Measurements from ENCODE around the gene NRIP1. TPM values are rescaled to one million over a fixed set of nuclear protein-coding genes. Genes with fewer than 3 reads are reported as not detected.

The NRIP1 gene
- total RNA-seq, 1 donor from 2014 or later = 45.9 TPM

DNA sequence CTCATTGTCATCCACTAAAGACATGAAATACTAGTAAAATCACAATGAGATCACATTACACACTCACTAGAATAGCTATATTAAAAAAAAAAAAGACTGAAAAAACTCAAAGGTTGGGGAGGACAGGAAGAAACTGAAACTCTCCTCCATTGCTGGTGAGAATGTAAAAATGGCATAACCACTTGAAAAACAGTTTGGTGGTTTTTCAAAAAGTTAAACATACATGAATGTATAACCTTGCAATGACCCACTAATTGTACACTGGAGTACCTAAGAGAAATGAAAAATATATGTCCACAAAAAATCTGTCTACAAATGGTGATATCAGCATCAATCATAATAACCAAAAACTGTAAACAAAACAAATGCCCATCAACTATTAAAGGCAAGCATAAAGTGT, 44.0 kb downstream of the NRIP1 start:
- H3K27ac ChIP-seq = no peak overlapping the region
- H3K4me3 ChIP-seq = no peak overlapping the region

DNA sequence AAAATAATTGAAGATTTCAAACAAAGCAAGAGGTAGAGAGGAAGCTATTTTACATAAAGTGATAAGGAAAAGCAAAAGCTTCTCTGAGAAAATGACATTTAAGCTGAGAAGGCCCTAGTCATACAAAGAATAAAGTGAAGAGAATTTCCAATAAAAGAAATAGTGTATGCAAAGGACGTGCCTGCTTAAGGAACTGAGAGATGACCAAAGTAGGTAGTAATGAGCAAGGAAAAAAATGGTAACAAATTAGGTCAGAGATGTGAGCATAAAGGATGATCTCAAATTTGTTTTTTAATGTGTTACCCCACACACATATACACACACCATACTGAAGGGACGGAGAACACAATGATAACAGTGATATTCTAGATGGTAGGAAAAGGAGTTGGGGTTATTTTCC, 46.4 kb downstream of the NRIP1 start:
- H3K4me3 ChIP-seq = no peak overlapping the region
- TF ChIP-seq, protein P1, sequence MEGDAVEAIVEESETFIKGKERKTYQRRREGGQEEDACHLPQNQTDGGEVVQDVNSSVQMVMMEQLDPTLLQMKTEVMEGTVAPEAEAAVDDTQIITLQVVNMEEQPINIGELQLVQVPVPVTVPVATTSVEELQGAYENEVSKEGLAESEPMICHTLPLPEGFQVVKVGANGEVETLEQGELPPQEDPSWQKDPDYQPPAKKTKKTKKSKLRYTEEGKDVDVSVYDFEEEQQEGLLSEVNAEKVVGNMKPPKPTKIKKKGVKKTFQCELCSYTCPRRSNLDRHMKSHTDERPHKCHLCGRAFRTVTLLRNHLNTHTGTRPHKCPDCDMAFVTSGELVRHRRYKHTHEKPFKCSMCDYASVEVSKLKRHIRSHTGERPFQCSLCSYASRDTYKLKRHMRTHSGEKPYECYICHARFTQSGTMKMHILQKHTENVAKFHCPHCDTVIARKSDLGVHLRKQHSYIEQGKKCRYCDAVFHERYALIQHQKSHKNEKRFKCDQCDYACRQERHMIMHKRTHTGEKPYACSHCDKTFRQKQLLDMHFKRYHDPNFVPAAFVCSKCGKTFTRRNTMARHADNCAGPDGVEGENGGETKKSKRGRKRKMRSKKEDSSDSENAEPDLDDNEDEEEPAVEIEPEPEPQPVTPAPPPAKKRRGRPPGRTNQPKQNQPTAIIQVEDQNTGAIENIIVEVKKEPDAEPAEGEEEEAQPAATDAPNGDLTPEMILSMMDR (IDR thresholded peaks at IDR 0.05) = no peak
- ATAC-seq (no peak), DNase-seq (no peak)
- intact Hi-C loops (cut with DNase I) = no loop called here
- H3K4me1 ChIP-seq = peaks cover 4% of the 10 kb centered on the region
- H3K27ac ChIP-seq = no peak overlapping the region
- no peaks in the 10 kb centered on the region for H3K36me3 ChIP-seq
- no peaks in the 10 kb centered on the region for H3K9me3 ChIP-seq
- H3K27me3 ChIP-seq = no peaks in the 10 kb centered on the region

More for the DNA sequence above, 44.0 kb downstream of the NRIP1 start:
- ATAC-seq (no peak), DNase-seq (no peak)
- intact Hi-C loops (cut with DNase I) = no loop called here
- Histone ChIP-seq H3K36me3 (no peaks in the 10 kb centered on the region), H3K4me1 (peaks cover 4% of the 10 kb centered on the region), H3K27me3 (no peaks in the 10 kb centered on the region), H3K9me3 (no peaks in the 10 kb centered on the region)
- TF ChIP-seq, protein P1 (IDR thresholded peaks at IDR 0.05) = no peak

DNA sequence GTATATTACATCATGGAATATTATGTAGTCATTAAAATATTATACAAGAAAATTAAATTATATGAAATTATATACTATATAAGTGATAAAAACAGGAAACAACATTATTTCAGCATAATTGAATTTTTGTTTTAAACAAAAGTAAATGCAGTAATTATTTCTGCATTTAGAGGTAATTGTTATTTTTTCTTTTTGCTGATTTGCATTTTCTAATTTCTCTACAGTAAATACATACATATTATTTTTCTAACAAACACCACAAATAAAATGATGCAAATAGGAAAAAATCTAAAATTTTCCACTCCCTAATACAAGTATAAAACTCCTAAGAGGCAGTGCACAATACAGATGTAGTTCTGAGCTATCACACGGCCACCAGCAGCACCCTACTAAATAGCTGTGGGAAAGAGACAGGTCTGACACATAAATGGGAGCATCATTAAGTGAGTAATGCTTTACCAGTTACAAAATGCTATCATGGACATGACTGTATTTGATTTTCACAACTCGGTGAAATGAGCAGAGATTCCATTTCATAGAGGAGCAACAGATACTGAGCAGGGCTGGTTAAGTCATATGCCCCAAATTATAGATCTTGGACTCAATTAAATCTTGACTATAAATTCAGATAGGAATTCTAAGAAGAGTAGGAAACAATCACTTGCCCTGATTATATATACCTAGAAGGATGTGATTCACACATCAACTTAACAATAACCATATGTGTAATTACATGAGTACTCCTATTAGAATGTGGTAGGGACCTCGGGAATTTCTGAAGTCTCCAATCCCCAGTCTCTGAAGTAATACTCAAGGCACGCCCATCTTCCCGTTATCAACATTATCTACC, 49.0 kb downstream of the NRIP1 start:
- TF ChIP-seq, protein P1 (IDR thresholded peaks at IDR 0.05) = no peak
- ATAC-seq (no peak), DNase-seq (no peak)
- intact Hi-C loops (cut with DNase I) = no loop called here
- Histone ChIP-seq H3K4me1 (peaks cover 4% of the 10 kb centered on the region), H3K9me3 (no peaks in the 10 kb centered on the region), H3K27me3 (no peaks in the 10 kb centered on the region), H3K36me3 (no peaks in the 10 kb centered on the region), H3K27ac (no peak overlapping the region), H3K4me3 (no peak overlapping the region)

DNA sequence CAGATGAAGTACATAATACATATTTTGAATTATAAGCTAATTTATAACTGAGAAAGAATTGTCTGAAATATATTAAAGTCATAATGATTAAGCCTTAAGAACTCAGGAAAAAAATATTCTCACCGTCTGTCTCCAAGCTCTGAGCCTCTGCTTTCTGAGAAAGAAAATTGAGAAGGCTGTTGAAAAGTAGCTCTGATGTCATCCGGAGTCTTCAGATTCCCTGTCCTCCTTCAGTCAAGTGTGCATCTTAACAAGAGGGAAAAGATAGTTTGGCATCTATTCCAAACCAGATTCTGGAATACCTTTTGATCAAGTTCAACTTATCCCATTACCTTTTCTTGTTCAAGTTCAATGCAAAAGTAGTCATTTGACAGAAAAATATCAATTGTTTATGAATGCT, 50.6 kb downstream of the NRIP1 start:
- DNase-seq (no peak), ATAC-seq (no peak)
- H3K4me1 ChIP-seq = peaks cover 4% of the 10 kb centered on the region
- H3K27ac ChIP-seq = no peak overlapping the region
- H3K27me3 ChIP-seq = no peaks in the 10 kb centered on the region
- H3K9me3 ChIP-seq = no peaks in the 10 kb centered on the region
- no peak overlapping the region for H3K4me3 ChIP-seq
- intact Hi-C loops (cut with DNase I) = no loop called here
- TF ChIP-seq, protein P1 (IDR thresholded peaks at IDR 0.05) = no peak
- no peaks in the 10 kb centered on the region for H3K36me3 ChIP-seq

- Histone ChIP-seq H3K9me3 (no peaks in the 10 kb centered on the region), H3K36me3 (no peaks in the 10 kb centered on the region), H3K27ac (no peak overlapping the region), H3K4me1 (no peaks in the 10 kb centered on the region), H3K27me3 (no peaks in the 10 kb centered on the region), H3K4me3 (no peak overlapping the region)
- TF ChIP-seq, protein P1 (IDR thresholded peaks at IDR 0.05) = no peak
- no peak for ATAC-seq
- intact Hi-C loops (cut with DNase I) = no loop called here
- no peak for DNase-seq
Measured at GRCh38 chr21:15011967-15012366, 52.8 kb downstream of the NRIP1 start.
